MCF 10A (cell line): ENCODE data around the gene CRACR2B. TPM values are rescaled to one million over a fixed set of nuclear protein-coding genes. Genes with fewer than 3 reads are reported as not detected.

Source experiments
- BruUV-seq: library from RNA; stranded (reverse); fragments of 400-500 nt; replicated peaks from 2 replicates; lab custom pipeline; 2021; lab: Mats Ljungman, UMichigan
- CTCF ChIA-PET: fragments of 300-600 bp; sonication (Branson Sonifier 250); formaldehyde crosslinking; extraction: SDS; loops from one replicate; lab custom pipeline; 2021; ENCODE audit warnings: antibody characterized with exemption, inconsistent platforms; lab: Yijun Ruan, JAX
- POLR2A ChIA-PET: fragments of 300-600, 350-650 bp; sonication (Branson Sonifier 250); formaldehyde crosslinking; extraction: SDS; loops from one replicate; lab custom pipeline; 2020; ENCODE audit warnings: antibody characterized with exemption, inconsistent platforms; lab: Yijun Ruan, JAX
- DNase-seq: peaks from one replicate; pipeline ENCODE4 v3.0.0-alpha.2; 2018; ENCODE audit not compliant: unreplicated experiment
- H3K27ac Mint-ChIP-seq: one replicate; pipeline ENCODE4 v1.8.0; 2022; ENCODE audit warnings: mild to moderate bottlenecking, low read depth, mixed read lengths; ENCODE audit not compliant: unreplicated experiment
- H3K27me3 Mint-ChIP-seq: one replicate; pipeline ENCODE4 v1.8.0; 2022; ENCODE audit warnings: mixed read lengths; ENCODE audit not compliant: insufficient read depth, unreplicated experiment
- H3K36me3 Mint-ChIP-seq: one replicate; pipeline ENCODE4 v1.8.0; 2022; ENCODE audit warnings: mild to moderate bottlenecking, moderate library complexity, mixed read lengths; ENCODE audit not compliant: insufficient read depth, unreplicated experiment
- H3K4me1 Mint-ChIP-seq: one replicate; pipeline ENCODE4 v1.8.0; 2022; ENCODE audit warnings: mixed read lengths; ENCODE audit not compliant: insufficient read depth, unreplicated experiment
- H3K4me3 Mint-ChIP-seq: one replicate; pipeline ENCODE4 v1.8.0; 2022; ENCODE audit warnings: mild to moderate bottlenecking, moderate library complexity, mixed read lengths; ENCODE audit not compliant: unreplicated experiment
- H3K9me3 Mint-ChIP-seq: one replicate; pipeline ENCODE4 v1.8.0; 2022; ENCODE audit warnings: mixed read lengths; ENCODE audit not compliant: unreplicated experiment
- intact Hi-C: fragments of 100-400 bp; cut with micrococcal nuclease; formaldehyde crosslinking; loops from 2 replicates; pipeline ENCODE4 v1.14.1; 2022
- total RNA-seq: library from RNA; stranded (reverse); gene quantifications from 2 replicates; pipeline ENCODE4 v1.2.3, GENCODE V29; 2022
- TF ChIP-seq, protein P1 (sequence below): fragments of 200-600 bp; IDR thresholded peaks from one replicate; pipeline ENCODE4 v1.8.0; 2022; ENCODE audit warnings: antibody characterized with exemption, mild to moderate bottlenecking; ENCODE audit not compliant: unreplicated experiment

CRACR2B gene
- total RNA-seq, 1 experiment from 2014 or later, result 1.2 TPM

DNA sequence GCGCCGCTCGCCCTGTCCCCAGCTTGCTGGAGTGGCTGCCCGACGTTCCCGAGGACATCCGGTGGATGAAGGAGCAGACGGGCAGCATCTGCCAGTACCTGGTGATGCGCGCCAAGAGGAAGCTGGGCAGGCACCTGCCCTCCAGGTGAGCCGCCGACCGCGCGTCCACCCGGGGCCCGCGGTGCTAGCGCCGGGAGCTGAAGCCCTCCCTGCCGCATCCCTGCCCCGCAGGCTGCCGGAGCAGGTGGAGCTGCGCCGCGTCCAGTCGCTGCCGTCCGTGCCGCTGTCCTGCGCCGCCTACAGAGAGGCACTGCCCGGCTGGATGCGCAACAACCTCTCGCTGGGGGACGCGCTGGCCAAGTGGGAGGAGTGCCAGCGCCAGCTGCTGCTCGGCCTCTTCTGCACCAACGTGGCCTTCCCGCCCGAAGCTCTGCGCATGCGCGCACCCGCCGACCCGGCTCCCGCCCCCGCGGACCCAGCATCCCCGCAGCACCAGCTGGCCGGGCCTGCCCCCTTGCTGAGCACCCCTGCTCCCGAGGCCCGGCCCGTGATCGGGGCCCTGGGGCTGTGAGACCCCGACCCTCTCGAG, 3.3 kb upstream of the CRACR2B start:
- no peaks in the 10 kb centered on the region for H3K27me3 Mint-ChIP-seq
- CTCF ChIA-PET, result interaction anchor here (0.6 kb wide), 1 partner anchor 13 kb away, joined by 3 read pairs; no protein-coding TSS in a partner anchor
- peaks cover 5% of the 10 kb centered on the region for H3K4me1 Mint-ChIP-seq
- BruUV-seq, result no TSS peak
- H3K36me3 Mint-ChIP-seq, result peaks cover 42% of the 10 kb centered on the region
- H3K4me3 Mint-ChIP-seq, result no peak overlapping the region
- POLR2A ChIA-PET, result interaction anchor here (0.6 to 2.0 kb wide), 5 partner anchors 9 to 16 kb away, joined by 3 to 8 read pairs (median 4); partner anchors contain the start of genes CD151 and RPLP2
- intact Hi-C loops, result no loop called here
- DNase-seq, result no peak
- no peaks in the 10 kb centered on the region for H3K9me3 Mint-ChIP-seq
- no peak overlapping the region for H3K27ac Mint-ChIP-seq
- TF ChIP-seq, protein P1, sequence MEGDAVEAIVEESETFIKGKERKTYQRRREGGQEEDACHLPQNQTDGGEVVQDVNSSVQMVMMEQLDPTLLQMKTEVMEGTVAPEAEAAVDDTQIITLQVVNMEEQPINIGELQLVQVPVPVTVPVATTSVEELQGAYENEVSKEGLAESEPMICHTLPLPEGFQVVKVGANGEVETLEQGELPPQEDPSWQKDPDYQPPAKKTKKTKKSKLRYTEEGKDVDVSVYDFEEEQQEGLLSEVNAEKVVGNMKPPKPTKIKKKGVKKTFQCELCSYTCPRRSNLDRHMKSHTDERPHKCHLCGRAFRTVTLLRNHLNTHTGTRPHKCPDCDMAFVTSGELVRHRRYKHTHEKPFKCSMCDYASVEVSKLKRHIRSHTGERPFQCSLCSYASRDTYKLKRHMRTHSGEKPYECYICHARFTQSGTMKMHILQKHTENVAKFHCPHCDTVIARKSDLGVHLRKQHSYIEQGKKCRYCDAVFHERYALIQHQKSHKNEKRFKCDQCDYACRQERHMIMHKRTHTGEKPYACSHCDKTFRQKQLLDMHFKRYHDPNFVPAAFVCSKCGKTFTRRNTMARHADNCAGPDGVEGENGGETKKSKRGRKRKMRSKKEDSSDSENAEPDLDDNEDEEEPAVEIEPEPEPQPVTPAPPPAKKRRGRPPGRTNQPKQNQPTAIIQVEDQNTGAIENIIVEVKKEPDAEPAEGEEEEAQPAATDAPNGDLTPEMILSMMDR, result no peak

DNA sequence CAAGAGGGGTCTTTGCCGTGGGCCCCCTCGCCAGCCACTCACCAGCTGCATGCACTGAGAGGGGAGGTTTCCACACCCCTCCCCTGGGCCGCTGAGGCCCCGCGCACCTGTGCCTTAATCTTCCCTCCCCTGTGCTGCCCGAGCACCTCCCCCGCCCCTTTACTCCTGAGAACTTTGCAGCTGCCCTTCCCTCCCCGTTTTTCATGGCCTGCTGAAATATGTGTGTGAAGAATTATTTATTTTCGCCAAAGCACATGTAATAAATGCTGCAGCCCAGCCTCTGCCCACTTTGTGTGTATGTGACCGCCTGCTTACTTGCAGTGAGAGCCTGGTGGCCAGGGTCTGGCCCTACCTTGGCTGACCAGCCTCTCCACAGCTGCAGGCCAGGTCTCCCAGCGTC, 2.8 kb upstream of the CRACR2B start:
- no peaks in the 10 kb centered on the region for H3K9me3 Mint-ChIP-seq
- ChIA-PET CTCF (interaction anchor here (0.6 kb wide), 1 partner anchor 13 kb away, joined by 3 read pairs; no protein-coding TSS in a partner anchor), POLR2A (interaction anchor here (0.6 to 2.0 kb wide), 6 partner anchors 8 to 94 kb away, joined by 3 to 8 read pairs (median 4); partner anchors contain the start of genes CD151 and RPLP2)
- DNase-seq, result no peak
- H3K36me3 Mint-ChIP-seq, result peaks cover 42% of the 10 kb centered on the region
- no peaks in the 10 kb centered on the region for H3K27me3 Mint-ChIP-seq
- no peak overlapping the region for H3K4me3 Mint-ChIP-seq
- intact Hi-C loops, result no loop called here
- H3K27ac Mint-ChIP-seq, result no peak overlapping the region
- BruUV-seq, result no TSS peak
- H3K4me1 Mint-ChIP-seq, result peaks cover 5% of the 10 kb centered on the region
- TF ChIP-seq, protein P1, result no peak

DNA sequence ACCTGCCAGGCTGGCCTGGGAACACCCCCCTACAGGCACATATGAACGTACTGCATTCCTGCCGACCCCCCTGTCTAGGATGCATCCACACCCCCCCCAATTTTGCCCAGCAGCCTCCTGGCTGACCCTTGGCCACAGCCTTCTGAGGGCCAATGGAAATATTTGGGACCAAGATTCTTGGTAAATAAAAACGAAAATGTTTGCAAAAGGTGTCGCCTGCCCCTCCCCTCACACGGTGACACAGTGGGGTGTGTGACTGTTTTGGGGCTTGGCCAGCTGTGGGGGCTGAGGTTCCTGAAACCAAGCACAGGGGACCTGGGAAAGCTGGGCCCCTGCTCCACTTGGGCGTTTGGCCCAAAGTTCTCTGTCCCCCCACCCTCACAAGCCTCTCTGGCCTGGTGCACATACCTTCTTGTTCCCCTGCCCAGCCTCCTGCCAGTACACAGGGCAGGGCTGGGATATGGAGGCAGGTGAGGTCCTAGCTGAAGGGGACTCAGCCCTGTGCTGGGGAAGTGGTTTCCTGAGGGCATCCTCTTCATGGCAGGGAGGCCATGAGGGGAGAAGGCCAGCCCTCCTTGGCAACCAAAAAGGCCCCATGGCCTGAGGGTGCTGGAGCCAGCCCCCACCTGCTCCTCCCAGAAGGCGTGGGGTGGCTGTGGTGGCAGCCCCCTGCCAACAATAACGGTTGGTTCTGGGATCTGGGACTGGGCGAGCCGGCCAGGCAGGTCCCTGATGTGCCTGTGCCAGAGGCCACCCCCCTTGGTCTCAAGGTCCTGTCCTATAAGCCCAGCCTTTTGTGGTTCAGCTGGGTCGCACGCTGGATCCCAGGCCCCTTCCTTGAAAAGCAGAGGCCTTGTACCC, 2.1 kb upstream of the CRACR2B start:
- Mint-ChIP-seq H3K36me3 (peaks cover 42% of the 10 kb centered on the region), H3K4me1 (peaks cover 5% of the 10 kb centered on the region), H3K27me3 (no peaks in the 10 kb centered on the region), H3K9me3 (no peaks in the 10 kb centered on the region), H3K27ac (no peak overlapping the region), H3K4me3 (no peak overlapping the region)
- no TSS peak for BruUV-seq
- POLR2A ChIA-PET, result interaction anchor here (0.6 to 2.0 kb wide), 6 partner anchors 9 to 1009 kb away, joined by 3 to 8 read pairs (median 4); partner anchors contain the start of gene RPLP2
- CTCF ChIA-PET, result interaction anchor here (0.6 kb wide), 1 partner anchor 12 kb away, joined by 3 read pairs; no protein-coding TSS in a partner anchor
- no peak for DNase-seq
- intact Hi-C loops, result no loop called here
- TF ChIP-seq, protein P1, result no peak

DNA sequence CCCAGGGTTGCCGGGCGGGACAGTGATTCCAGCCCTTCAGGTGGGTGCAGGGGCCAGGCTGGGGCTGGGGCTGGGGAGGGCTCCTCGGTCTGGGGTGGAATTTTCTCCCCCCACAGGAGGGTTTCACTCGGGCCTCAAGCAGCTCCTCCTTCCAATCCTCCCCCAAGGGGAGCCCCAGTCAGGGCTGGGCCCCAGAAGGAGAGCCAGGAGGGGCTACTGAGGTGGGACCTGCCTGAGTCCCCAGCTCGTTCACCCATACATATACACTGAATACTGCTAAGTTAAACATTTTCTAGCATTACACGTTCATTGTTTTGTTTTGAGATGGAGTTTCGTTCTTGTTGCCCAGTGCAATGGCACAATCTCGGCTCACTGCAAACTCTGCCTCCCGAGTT, 1.5 kb upstream of the CRACR2B start:
- Mint-ChIP-seq H3K36me3 (peaks cover 36% of the 10 kb centered on the region), H3K27ac (no peak overlapping the region), H3K9me3 (no peaks in the 10 kb centered on the region), H3K27me3 (no peaks in the 10 kb centered on the region), H3K4me3 (no peak overlapping the region), H3K4me1 (peaks cover 5% of the 10 kb centered on the region)
- intact Hi-C loops, result no loop called here
- CTCF ChIA-PET, result no interaction called here
- BruUV-seq, result no TSS peak
- TF ChIP-seq, protein P1, result no peak
- DNase-seq, result no peak
- POLR2A ChIA-PET, result interaction anchor here (1.6 kb wide), 1 partner anchor 14 kb away, joined by 5 read pairs; no protein-coding TSS in a partner anchor
